ENCODE data around the gene EFNA5. TPM values are rescaled to one million over a fixed set of nuclear protein-coding genes. Genes with fewer than 3 reads are reported as not detected.

The EFNA5 gene
- total and polyA plus RNA-seq, 2 of the 8 experiments (the other 6 are each of a cell fraction or from before 2014, with no cell fraction given), result 9.6 to 21.8 TPM

DNA sequence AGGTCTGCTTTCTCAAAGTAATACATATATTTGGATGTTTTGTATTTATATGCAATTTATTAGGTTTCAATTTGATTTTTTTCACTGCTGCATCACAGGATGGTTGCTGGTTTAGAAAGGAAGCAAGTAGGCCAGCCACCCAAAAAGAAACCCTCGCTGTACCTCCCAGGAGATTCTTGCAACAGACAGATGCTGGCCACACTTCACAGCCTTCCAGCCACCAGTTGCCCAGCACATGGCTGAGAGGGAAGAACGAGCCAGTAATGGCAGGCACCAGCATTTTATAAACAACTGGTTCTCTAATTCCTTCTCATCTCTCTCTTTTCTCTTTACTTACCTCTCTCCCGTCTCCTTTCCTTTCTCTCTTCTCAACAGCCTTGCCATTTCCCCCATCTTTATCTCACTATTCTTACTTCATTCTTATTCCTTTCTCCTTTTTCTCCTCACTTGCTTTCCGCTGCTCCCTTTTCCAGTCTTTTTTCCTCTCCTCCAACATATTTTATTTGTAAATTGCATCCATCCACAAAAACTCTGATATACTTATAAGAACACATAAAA, 38.9 kb downstream of the EFNA5 start:
- no peak overlapping the region for H3K14ac ChIP-seq (ENCODE audit: insufficient read length)
- H2AFZ ChIP-seq (ENCODE audit: low read length), result no peak overlapping the region
- no peak overlapping the region for H3K4me3 ChIP-seq (ENCODE audit: extremely low read depth in 1 of 4, insufficient read depth in 2 of 4, low read depth in 3 of 4, low read length in 4 of 4)
- peaks cover 2 to 11% (median 7%) of the 10 kb centered on the region in 4 experiments; a peak in 4 of 7 replicates for H3K4me1 ChIP-seq (replicated peaks in 1 of 4; ENCODE audit: control insufficient read depth in 3 of 4, insufficient read depth in 4 of 4, low read length in 3 of 4)
- H3K27ac ChIP-seq (ENCODE audit: low read depth, low read length), result no peak overlapping the region
- DNase-seq (ENCODE audit: low read depth in 1 of 2, low spot score in 2 of 2), result no peak
- H2AK5ac ChIP-seq (ENCODE audit: low read depth, low read length), result no peak overlapping the region
- ChIA-PET POLR2A (ENCODE audit: partially characterized antibody) (no interaction called here), CTCF (ENCODE audit: partially characterized antibody) (no interaction called here)
- no peak overlapping the region for H4K91ac ChIP-seq (replicated peaks; ENCODE audit: insufficient read length, low read length)
- no peaks in the 10 kb centered on the region for H3K79me1 ChIP-seq (ENCODE audit: low read depth, low read length)
- H4K8ac ChIP-seq (ENCODE audit: extremely low read depth, insufficient read depth, low read length), result no peak overlapping the region
- H2BK12ac ChIP-seq (ENCODE audit: low read depth, low read length), result no peak overlapping the region
- H3K9ac ChIP-seq (replicated peaks in 1 of 4; ENCODE audit: extremely low read depth in 1 of 4, low read depth in 3 of 4, low read length in 3 of 4), result no peak overlapping the region
- no peak overlapping the region for H2BK20ac ChIP-seq (ENCODE audit: low read length)
- no peak for FAIRE-seq
- H3K23me2 ChIP-seq (ENCODE audit: low read depth, low read length), result no peaks in the 10 kb centered on the region
- no peak overlapping the region for H3K56ac ChIP-seq (replicated peaks; ENCODE audit: insufficient read length, low read depth, low read length)
- peaks cover 0 to 10% of the 10 kb centered on the region in 2 experiments; a peak in 2 of 4 replicates for H3K79me2 ChIP-seq (ENCODE audit: control insufficient read depth in 1 of 2, insufficient read depth in 2 of 2, low read length in 2 of 2)
- no peaks in the 10 kb centered on the region for H3K27me3 ChIP-seq (replicated peaks in 1 of 4; ENCODE audit: control insufficient read depth in 3 of 4, extremely low read depth in 1 of 4, insufficient read depth in 3 of 4, low read length in 3 of 4)
- H3K4ac ChIP-seq (replicated peaks; ENCODE audit: insufficient read length, low read depth, low read length), result no peak overlapping the region
- H2BK15ac ChIP-seq (ENCODE audit: low read length), result no peak overlapping the region
- H3K18ac ChIP-seq (ENCODE audit: extremely low read depth, low read length), result no peak overlapping the region
- H2BK5ac ChIP-seq (ENCODE audit: low read depth, low read length), result no peak overlapping the region
- H4K20me1 ChIP-seq (replicated peaks in 1 of 2; ENCODE audit: control insufficient read depth in 1 of 2, insufficient read depth in 2 of 2, low read length in 2 of 2), result no peaks in the 10 kb centered on the region
- no peak for TF ChIP-seq SAP30 (IDR thresholded peaks at IDR 0.05; ENCODE audit: insufficient read depth, insufficient replicate concordance, low read length)
- TF ChIP-seq, protein P1, sequence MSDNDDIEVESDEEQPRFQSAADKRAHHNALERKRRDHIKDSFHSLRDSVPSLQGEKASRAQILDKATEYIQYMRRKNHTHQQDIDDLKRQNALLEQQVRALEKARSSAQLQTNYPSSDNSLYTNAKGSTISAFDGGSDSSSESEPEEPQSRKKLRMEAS (IDR thresholded peaks at IDR 0.05), result 0 out of 2 replicates have a peak, but pooled peaks have one; percentile 16
- H3K23ac ChIP-seq (ENCODE audit: insufficient read length), result no peak overlapping the region
- WGBS, 2 experiments (ENCODE audit: extremely low coverage in 1 of 2, insufficient coverage in 1 of 2, insufficient read length in 1 of 2, insufficient replicate concordance in 2 of 2, low coverage in 1 of 2, low lambda C conversion rate in 2 of 2, missing lambda C conversion rate in 1 of 2), result 94 to 100% methylated on average over 2 to 4 of the region's 4 CpGs
- no peak overlapping the region for H4K5ac ChIP-seq (ENCODE audit: insufficient read length, low read depth, low read length)
- no peaks in the 10 kb centered on the region for H3K36me3 ChIP-seq (ENCODE audit: control insufficient read depth in 2 of 4, insufficient read depth in 4 of 4, low read length in 3 of 4)
- H2BK120ac ChIP-seq (replicated peaks; ENCODE audit: low read depth, low read length), result no peak overlapping the region
- no peak overlapping the region for H3K4me2 ChIP-seq (ENCODE audit: insufficient read depth in 1 of 2, low read depth in 2 of 2, low read length in 2 of 2)
- no peaks in the 10 kb centered on the region for H3K9me3 ChIP-seq (ENCODE audit: insufficient read depth in 2 of 2, low read depth in 1 of 2, low read length in 1 of 2)

All from H1 (cell line).